Measurements from ENCODE around the gene HSPD1. TPM values are rescaled to one million over a fixed set of nuclear protein-coding genes. Genes with fewer than 3 reads are reported as not detected.

The HSPD1 gene
- total RNA-seq, 1 experiment from 2014 or later = 995 TPM

GRCh38 chr2:197502685-197503084, 3.0 kb upstream of the HSPD1 start:
- no peak overlapping the region for H3K4me3 ChIP-seq (replicated peaks in 1 of 2; ENCODE audit: low read depth in 1 of 2, low read length in 2 of 2)
- POLR2A ChIA-PET = interaction anchor here (2.1 kb wide), 1 partner anchor 10 kb away, joined by 8 read pairs; no protein-coding TSS in a partner anchor
- H3K27me3 ChIP-seq (ENCODE audit: insufficient read depth, low read length) = no peaks in the 10 kb centered on the region
- no peak for DNase-seq (ENCODE audit: low read depth, low spot score)
- peaks cover 28% of the 10 kb centered on the region; the same call in 1 of the 2 replicates for H4K20me1 ChIP-seq (ENCODE audit: insufficient read depth)
- H3K4me1 ChIP-seq (ENCODE audit: control insufficient read depth in 1 of 2, insufficient read depth in 2 of 2, low read length in 2 of 2) = peaks cover 3 to 18% of the 10 kb centered on the region in 2 experiments; a peak in 3 of 4 replicates
- no peak overlapping the region for H3K9ac ChIP-seq (ENCODE audit: low read length)
- no peak overlapping the region for H3K4me2 ChIP-seq (ENCODE audit: low read length)
- no peaks in the 10 kb centered on the region for H3K9me2 ChIP-seq (ENCODE audit: insufficient read depth)
- peaks cover 66% of the 10 kb centered on the region for H3K79me2 ChIP-seq (ENCODE audit: insufficient read depth, low read length)
- ATAC-seq = no peak
- BruUV-seq (replicated peaks) = no TSS peak
- RAD21 ChIA-PET (ENCODE audit: low non-redundant PET in 1 of 2, low total read pairs in 2 of 2, uncharacterized antibody in 2 of 2, unreplicated experiment in 2 of 2) = no interaction called here
- H3K9me3 ChIP-seq (ENCODE audit: control insufficient read depth in 1 of 2, insufficient read depth in 1 of 2, low read depth in 1 of 2, low read length in 2 of 2) = no peaks in the 10 kb centered on the region
- TF ChIP-seq RAD21 (IDR thresholded peaks at IDR 0.05; ENCODE audit: low read depth) (no peak), POLR2A (IDR thresholded peaks at IDR 0.05; ENCODE audit: borderline replicate concordance, extremely low read depth, insufficient read depth, insufficient read length) (no peak), EZH2phosphoT487 (IDR thresholded peaks at IDR 0.05; ENCODE audit: borderline replicate concordance) (no peak), EZH2 (IDR thresholded peaks at IDR 0.05) (no peak), TCF7L2 (IDR thresholded peaks at IDR 0.05; ENCODE audit: borderline replicate concordance, extremely low read depth, insufficient read depth, insufficient read length) (no peak), ZFX (IDR thresholded peaks at IDR 0.05) (no peak), ELF1 (IDR thresholded peaks at IDR 0.05; ENCODE audit: borderline replicate concordance, low read depth) (no peak)
- no peak overlapping the region for H3K27ac ChIP-seq (ENCODE audit: low read depth, low read length)
- no peak overlapping the region for H2AFZ ChIP-seq (ENCODE audit: low read depth, low read length, poor library complexity, severe bottlenecking)
- H3K36me3 ChIP-seq (ENCODE audit: control insufficient read depth in 1 of 2, insufficient read depth in 2 of 2, low read length in 2 of 2) = peaks cover 21 to 58% of the 10 kb centered on the region in 2 experiments; a peak in 3 of 4 replicates
- CTCF ChIA-PET = no interaction called here
- intact Hi-C loops (cut with micrococcal nuclease) = loop anchor here (10.0 kb wide), 1 partner anchor 202 kb away; the partner anchor contains the start of gene MARS2

- Histone ChIP-seq H4K20me1 (ENCODE audit: insufficient read depth) (peaks cover 33% of the 10 kb centered on the region; the same call in 1 of the 2 replicates), H2AFZ (ENCODE audit: low read depth, low read length, poor library complexity, severe bottlenecking) (no peak overlapping the region), H3K27ac (ENCODE audit: low read depth, low read length) (peak overlapping the region; percentile 98; the same call in 1 of the 2 replicates), H3K4me3 (replicated peaks in 1 of 2; ENCODE audit: low read depth in 1 of 2, low read length in 2 of 2) (peak overlapping the region in 1 of 2 experiments; percentile 81; a peak in 2 of 4 replicates), H3K79me2 (ENCODE audit: insufficient read depth, low read length) (peaks cover 71% of the 10 kb centered on the region), H3K27me3 (ENCODE audit: insufficient read depth, low read length) (no peaks in the 10 kb centered on the region), H3K9me3 (ENCODE audit: control insufficient read depth in 1 of 2, insufficient read depth in 1 of 2, low read depth in 1 of 2, low read length in 2 of 2) (no peaks in the 10 kb centered on the region), H3K9ac (ENCODE audit: low read length) (no peak overlapping the region), H3K4me2 (ENCODE audit: low read length) (peak overlapping the region; percentile 67), H3K36me3 (ENCODE audit: control insufficient read depth in 1 of 2, insufficient read depth in 2 of 2, low read length in 2 of 2) (peaks cover 26 to 63% of the 10 kb centered on the region in 2 experiments; a peak in 3 of 4 replicates), H3K4me1 (ENCODE audit: control insufficient read depth in 1 of 2, insufficient read depth in 2 of 2, low read length in 2 of 2) (peaks cover 7 to 22% of the 10 kb centered on the region in 2 experiments; a peak in 3 of 4 replicates), H3K9me2 (ENCODE audit: insufficient read depth) (no peaks in the 10 kb centered on the region)
- TF ChIP-seq POLR2A (IDR thresholded peaks at IDR 0.05; ENCODE audit: borderline replicate concordance, extremely low read depth, insufficient read depth, insufficient read length) = no peak
- TF ChIP-seq ZBTB33 (IDR thresholded peaks at IDR 0.05; ENCODE audit: extremely low read depth, insufficient replicate concordance, low read length) = no peak
- TF ChIP-seq SP1 (IDR thresholded peaks at IDR 0.05; ENCODE audit: low read depth) = no peak
- TF ChIP-seq ELF1 (IDR thresholded peaks at IDR 0.05; ENCODE audit: borderline replicate concordance, low read depth) = no peak
- no peak for TF ChIP-seq REST (IDR thresholded peaks at IDR 0.05; ENCODE audit: low read depth)
- intact Hi-C loops (cut with micrococcal nuclease) = loop anchor here (10.0 kb wide), 1 partner anchor 203 kb away; the partner anchor contains the start of gene MARS2
- RAD21 ChIA-PET (ENCODE audit: low non-redundant PET in 1 of 2, low total read pairs in 2 of 2, uncharacterized antibody in 2 of 2, unreplicated experiment in 2 of 2) = no interaction called here
- DNase-seq (ENCODE audit: low read depth, low spot score) (no peak), ATAC-seq (no peak)
- no TSS peak for BruUV-seq (replicated peaks)
- CTCF ChIA-PET = no interaction called here
- POLR2A ChIA-PET = interaction anchor here (2.1 kb wide), 1 partner anchor 11 kb away, joined by 8 read pairs; no protein-coding TSS in a partner anchor
These were observed 2.6 kb upstream of the HSPD1 start for GRCh38 chr2:197502201-197502600.
